ENCODE results near the gene PRCC.
"Not testable (repeated sequence)": the region's sequence is repeated elsewhere in the genome, so short reads cannot be mapped to it uniquely, and the experiment has no call there.

Gene PRCC

DNA sequence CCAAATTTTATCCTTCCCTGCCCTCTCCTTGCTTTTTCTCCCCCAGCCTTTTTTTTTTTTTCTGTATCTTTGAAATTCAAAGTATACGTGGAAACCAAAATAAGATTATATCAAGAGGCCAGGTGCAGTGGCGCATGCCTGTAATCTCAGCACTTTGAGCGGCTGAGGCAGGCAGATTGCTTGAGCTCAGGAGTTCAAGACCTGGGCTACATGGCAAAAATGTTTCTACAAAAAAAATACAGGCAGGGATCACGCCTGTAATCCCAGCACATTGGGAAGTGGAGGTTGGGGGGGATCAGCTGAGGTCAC lies 6.6 kb upstream of the PRCC start:
- no peak for DNase-seq (ENCODE audit: low read depth in 2 of 2)

DNA sequence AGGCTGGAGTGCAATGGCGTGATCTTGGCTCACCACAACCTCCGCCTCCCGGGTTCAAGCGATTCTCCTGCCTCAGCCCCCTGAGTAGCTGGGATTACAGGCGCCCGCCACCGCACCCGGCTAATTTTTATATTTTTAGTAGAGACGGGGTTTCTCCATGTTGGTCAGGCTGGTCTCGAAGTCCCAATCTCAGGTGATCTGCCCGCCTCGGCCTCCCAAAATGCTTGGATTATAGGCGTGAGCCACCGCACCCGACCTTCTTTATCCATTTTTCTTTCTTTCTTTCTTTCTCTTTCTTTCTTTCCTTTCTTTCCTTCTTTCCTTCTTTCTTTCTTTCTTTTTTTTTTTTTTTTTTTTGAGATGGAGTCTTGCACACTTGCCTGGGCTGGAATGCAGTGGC lies 2.2 kb upstream of the PRCC start:
- DNase-seq (ENCODE audit: low read depth in 2 of 2) = not testable (repeated sequence)

DNA sequence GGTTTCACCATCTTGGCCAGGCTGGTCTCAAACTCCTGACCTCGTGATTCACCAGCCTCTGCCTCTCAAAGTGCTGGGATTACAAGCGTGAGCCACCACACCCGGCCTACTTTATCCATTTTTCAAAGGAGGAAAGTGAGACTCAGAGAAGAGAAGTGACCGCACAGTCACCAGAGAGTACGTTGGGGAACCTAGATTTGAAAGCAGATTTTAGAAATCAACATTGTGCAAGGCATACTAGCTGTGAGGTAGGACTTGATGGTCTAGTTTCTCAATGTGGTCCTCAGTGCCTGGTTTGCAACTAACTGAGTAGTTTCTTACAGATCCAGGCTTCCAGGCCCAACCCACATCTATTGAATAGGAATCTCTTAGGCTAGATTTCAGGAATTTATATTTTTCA lies 1.7 kb upstream of the PRCC start:
- no peak for DNase-seq (ENCODE audit: low read depth in 2 of 2)

DNA sequence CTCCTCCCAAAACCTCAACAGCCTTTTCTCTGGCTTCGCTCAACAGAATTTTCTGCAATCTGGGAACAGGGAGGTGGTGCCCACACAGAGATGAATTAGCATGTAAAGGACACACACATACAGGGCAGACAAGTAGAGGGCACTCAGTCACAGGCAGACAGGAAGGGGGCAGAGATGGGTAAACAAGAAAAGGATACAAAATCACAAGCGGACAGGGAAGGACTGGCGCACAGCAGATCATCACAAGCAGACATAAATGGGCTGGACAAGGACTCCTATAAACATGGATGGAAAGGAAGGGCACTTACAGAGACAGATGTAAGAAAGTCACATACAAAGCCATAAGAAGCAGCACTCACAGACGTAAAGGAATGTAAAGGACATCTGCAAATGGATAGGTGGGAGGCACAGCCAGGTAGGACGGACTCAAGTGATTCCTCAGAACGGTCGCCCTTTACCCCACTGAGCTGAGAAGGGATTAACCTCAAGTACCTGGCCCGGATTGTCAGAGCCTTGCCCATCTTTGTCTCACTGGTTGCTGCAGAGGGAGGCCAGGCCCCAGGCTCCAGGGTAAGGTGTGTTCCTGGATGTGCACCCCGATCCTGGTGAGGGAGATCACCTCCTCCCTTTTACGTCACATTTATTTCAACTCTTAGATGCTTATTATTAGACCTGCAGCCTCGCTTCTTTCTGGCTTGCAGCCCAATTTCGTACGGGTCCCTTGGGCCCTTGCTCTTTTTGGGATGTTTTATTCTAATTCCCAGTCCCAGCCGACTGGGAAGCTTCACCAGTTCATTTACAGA lies 836 bp upstream of the PRCC start:
- no peak for DNase-seq (ENCODE audit: low read depth in 2 of 2)

DNA sequence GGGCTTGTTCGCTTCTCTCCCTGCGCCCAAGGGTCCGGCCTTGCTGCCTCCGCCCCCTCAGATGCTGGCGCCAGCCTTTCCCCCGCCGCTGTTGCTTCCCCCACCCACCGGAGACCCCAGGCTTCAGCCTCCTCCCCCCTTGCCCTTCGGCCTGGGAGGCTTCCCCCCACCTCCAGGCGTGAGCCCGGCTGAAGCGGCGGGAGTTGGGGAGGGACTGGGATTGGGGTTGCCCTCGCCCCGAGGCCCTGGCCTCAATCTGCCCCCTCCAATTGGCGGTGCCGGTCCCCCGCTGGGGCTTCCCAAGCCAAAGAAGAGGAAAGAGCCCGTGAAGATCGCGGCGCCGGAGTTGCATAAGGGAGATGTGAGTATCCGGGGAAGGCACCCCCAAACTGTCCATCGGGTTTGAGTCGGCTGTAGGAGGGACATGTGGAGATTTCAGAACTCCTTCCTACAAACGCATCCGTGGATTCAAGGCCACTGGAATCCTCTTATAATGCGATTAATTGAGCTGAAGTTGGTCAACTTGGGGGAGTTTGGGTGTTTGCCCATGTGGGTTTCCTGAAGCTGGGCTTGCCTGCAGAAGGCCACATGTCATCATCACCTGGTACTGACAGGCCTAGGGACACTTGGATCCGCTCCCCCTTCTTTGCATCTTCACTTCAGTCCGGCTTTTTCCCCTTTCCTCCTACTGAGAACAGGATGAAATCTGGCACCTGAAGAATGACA lies 707 bp downstream of the PRCC start:
- DNase-seq (ENCODE audit: low read depth in 2 of 2) = no peak

DNA sequence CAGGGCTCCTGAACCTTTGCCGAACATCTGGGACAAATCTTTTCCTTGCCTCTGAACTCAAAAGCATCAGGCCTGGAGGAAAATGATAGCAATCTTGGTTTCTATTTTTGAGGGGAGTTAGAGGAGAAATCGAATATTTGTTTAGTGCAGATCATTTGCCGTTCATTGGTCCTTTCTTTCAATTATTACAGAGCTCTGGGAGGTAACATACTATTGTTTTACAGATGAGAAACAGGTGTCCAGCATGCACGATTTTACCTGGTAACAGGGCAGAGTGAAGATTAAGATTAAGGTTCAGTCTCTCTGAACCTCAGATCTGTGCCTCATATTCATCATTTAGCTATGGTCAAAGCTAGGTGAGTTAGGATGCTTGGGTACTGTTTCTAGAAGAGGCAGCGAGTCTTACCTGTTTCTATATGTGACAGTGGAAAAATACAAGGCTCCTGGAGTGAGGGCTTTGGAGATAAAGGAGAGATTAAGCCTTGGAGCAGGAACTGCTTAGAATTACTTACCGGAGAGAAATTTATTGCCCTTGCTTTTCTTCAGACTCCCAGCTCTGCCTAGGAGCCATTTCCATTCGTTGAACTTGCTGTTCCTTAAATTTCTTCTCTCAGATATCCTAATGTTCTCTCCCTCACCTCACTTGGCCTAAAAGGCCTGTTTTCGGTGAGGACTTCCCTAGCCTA lies 1.4 kb downstream of the PRCC start:
- DNase-seq (ENCODE audit: low read depth in 2 of 2) = no peak

DNA sequence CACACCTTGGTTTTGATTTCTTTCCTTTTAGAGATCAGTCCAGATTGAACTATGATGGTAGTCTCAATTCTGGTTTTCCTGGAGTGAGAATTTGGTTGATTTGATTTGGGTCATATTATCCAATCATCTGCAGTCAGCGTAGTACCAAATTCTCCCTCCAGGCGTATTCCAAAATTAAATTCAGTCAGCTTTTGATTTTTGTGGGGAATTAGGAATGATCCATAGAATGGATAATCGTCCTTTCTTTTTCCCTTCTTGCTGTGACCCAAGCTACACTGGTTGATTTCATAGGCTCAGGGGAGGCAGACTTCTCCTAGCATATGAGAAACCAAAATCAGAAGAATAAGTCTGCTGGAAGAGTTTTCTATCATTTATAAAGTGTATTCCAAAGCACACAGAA lies 4.9 kb downstream of the PRCC start:
- no peak for DNase-seq (ENCODE audit: low read depth in 2 of 2)

DNA sequence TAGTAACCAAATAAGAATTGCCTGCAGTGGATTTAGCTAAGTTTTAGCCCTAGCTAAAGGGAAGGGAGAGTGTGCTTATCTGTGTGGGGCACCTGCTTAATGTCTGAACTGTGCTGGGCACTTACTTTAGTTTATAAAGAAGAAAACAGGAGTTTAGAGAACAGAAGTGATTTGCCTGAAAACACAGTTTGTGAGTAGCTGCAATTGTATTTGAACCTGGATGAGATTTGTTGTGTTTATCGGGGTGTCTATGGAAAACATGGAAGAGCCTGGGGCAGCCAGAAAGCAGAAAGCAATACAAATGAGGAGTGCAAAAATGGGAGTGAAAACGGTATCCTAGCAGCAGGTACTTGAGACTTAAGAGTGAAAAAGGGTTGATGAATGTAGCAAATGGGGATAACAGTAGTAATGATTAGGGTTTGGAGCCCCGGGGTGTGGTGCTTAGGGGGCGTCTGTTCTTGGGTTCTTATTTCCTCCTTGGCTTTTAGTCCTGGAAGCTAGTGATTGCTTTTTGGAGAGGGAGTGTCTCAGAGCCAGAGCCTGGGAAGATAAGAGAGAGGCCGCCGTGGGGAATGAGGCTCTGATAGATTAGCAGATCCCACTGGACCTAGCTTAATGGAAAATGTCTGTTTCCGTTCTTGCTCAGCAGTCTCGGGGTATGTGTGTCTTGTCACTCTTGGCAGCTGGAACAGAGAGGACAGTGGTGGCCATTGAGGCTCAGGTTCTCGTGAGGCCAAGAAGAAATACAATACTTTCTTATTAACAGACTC lies 5.6 kb downstream of the PRCC start:
- no peak for DNase-seq (ENCODE audit: low read depth in 2 of 2)

DNA sequence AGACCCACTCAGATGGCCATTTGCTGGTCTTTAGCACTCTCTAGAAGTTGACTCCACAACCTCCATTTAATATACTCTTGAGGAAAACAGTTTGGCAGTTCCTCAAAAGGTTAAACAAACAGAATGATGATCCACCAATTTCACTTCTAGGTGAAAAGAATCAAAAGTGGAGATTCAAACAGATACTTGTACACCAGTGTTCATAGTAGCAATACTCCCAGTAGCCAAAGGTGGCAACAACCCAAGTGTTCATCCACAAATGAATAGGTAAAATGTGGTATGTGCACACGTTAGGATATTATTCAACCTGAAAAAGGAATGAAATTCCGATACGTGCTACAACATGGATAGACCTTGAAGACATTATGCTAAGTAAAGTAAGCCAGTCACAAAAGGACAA lies 6.3 kb downstream of the PRCC start:
- no peak for DNase-seq (ENCODE audit: low read depth in 2 of 2)

DNA sequence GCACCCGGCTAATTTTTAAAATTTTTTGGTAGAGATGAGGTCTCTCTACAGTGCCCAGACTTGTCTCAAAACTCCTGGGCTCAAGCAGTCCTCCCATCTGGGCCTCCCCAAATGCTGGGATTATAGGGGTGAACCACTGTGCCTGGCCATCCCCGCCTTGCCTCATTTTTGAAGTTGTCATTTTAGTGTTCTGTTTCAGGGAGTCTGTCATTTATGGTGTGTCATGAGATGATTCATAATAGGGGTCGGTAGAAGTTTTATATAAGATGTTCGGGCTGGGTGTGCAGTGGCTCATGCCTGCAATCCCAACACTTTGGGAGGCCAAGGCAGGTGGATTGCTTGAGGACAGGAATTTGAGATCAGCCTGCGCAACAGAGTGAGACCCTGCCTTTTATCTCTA lies 8.5 kb downstream of the PRCC start:
- no peak for DNase-seq (ENCODE audit: low read depth in 2 of 2)

DNA sequence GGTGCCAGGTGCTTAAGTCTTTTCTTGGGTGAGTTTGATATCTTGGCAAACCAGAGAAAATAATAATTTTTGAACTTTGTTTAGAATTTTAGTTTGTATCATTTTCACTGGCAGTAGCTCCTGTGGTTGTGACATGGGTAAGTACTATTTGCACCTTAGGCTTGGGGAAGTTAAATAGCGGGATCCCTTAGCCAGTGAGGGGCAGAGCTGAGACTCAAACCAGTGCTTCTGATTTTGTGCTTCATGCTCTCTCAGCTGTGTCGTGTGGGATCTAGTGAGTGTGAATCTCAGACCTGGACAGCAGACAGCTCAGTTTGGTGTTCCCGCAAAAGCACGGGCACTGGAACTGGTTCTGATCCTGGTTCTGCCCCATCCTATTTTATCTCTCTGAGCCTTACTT lies 9.6 kb downstream of the PRCC start:
- DNase-seq (ENCODE audit: low read depth in 2 of 2) = no peak

DNA sequence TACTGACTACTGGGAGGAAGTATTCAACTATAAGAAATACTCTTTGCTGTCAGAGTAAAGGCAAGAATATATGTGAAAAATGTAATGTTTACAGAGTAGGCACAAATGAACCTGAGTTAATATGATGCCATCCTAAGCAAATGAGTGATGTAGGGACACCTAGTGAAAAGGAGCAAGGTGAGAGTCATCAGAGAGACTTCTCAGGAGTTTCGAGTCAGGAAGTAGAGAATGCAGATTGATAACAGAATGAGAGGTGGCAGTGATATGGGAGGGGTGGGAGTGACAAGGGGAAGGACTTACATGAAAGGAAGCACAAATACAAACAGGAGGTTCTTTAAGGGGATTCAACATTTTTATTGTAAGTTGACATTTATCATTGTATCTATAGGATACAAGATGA lies 10.2 kb downstream of the PRCC start:
- DNase-seq (ENCODE audit: low read depth in 2 of 2) = no peak

DNA sequence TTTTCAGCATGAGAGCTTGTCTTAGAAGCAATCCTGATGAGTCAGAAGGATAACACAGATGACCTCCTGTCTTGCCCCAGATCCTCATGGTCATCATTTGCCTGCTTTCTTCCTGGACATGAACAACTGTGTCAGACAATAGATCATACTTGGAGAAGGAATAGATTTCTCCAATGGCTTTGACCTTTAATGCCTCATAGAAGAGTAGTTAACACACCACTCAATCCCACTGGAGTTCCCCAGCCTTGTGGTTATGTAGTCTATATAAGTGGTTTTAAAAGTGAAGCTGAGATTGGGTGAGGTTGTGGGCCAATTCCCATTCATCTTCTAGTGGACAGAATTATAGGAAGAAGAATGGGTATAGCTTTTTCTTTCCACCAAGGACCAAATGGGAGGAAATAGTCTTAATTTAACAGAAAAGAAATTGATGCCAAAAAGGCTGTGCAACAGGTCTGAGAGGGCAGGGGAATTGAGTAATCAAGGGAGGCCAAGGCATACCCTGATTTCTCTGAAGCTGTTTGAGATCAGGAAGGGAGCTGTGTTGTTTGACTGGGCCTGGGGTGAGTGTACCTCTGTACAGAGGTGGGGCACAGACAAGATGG lies 14.4 kb downstream of the PRCC start:
- DNase-seq (ENCODE audit: low read depth in 2 of 2) = no peak

DNA sequence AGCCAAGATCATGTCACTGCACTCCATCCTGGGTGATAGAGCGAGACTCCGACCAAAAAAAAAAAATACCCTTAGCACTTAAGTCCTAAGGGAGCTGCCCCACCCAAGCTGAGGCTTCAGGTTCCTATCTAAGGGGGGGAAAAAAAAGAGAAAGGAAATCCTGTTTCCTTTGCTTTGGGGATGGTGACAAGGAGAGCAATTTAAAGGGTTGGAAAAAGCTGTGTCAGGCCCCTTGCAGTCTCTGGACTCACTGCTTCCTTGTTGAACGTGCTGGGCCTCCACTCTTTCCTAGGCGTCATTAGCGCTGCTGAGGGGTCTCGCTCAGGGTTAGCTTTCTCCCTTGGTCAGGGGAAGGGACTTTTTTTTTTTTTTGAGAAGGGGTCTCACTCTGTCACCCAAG lies 18.1 kb downstream of the PRCC start:
- DNase-seq (ENCODE audit: low read depth in 2 of 2) = no peak

DNA sequence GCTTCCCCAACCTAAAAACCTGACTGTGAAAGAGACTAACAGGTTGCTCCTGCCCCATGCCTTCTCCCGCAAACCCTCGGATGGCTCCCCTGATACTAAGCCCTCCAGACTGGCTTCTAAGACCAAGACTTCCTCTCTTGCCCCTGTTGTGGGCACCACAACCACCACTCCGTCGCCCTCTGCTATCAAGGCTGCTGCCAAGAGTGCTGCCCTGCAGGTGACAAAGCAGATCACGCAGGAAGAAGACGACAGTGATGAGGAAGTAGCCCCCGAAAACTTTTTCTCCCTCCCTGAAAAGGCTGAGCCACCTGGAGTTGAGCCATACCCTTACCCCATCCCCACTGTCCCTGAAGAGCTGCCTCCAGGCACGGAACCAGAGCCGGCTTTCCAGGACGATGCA lies 19.3 kb downstream of the PRCC start:
- DNase-seq (ENCODE audit: low read depth in 2 of 2) = no peak

DNA sequence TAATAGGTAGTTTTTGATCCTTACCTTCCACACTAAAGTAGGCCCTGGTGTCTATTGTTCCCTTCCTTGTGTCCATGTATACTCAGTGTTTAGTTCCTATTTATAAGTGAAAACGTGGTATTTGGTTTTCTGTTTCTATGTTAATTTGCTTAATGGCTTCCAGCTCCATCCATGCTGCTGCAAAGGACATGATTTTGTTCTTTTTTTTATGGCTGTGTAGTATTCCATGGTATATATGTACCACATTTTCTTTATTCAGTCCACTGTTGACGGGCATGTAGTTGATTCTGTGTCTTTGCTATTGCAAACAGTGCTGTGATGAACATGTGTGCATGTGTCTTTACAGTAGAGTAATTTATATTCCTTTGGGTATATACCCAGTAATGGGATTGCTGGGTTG lies 20.8 kb downstream of the PRCC start:
- DNase-seq (ENCODE audit: low read depth in 2 of 2) = no peak

DNA sequence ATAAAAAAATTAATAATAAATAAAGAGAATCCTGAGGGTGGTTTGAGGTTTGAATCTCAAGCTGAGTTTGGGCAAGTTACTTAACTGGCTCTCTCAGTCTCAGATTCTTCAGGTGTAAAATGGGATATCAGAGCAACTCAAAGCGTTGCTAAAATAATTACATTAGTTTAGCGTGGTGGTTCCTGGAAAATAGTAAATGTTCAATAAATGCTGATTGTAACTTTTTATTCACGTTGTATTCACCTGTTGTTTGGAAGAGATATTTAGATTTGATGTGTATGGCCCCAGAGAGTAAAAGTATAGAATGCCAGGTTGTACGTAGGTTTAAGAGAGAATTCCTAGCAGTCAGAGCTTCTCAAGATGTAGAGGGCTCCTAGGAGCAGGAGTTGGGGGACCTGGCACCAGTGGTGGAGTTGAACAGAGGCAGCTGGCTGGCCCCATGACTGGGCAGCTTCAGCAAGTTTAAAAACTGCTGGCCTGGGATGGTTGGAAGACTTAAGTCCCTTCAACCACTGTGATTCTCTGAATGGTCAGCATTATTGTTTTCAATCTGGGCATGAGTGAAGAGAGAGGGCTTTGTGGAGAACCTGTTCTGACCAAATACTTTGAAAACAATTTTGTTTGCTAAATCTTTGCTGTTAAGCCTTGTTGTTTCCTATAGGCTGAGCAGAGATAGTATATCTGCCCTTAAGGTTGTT lies 22.4 kb downstream of the PRCC start:
- no peak for DNase-seq (ENCODE audit: low read depth in 2 of 2)

DNA sequence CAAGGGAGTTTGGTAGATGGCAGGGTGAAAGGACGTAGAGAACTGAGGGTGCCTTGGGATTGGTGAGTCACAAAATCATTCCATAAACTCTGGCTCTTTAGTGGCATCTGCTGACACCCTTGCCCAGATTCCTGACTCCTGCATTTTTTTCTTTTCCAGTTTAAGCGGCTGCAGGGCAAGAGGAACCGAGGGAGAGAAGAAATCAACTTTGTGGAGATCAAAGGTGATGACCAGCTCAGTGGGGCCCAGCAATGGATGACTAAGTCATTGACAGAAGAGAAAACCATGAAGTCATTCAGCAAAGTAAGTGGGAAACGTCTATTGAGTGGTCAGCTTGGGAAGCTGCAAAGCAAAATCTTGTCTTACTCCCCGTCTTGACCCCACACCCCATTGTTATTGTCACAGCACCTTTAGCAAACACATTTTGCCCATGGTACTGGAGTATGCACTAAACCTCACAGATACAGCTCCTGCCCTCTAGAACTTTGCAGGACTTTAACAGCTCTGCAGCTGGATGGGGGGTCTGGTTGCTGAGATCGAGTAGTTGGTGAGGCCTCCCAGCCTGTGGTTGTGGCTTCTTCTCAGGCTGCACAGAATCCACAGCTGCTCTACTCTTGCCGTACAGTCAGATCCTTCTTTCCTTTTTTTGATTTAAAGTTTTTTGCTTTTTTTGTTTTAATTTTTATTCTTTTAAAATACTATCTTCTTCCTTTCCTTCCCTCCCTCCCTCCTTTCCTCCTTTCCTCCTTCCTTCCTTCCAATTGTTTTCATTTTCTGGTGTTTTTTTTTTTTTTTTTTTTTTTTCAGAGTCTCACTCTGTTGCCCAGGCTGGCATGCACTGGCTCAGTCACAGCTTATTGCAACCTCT lies 27.4 kb downstream of the PRCC start:
- no peak for DNase-seq (ENCODE audit: low read depth in 2 of 2)

DNA sequence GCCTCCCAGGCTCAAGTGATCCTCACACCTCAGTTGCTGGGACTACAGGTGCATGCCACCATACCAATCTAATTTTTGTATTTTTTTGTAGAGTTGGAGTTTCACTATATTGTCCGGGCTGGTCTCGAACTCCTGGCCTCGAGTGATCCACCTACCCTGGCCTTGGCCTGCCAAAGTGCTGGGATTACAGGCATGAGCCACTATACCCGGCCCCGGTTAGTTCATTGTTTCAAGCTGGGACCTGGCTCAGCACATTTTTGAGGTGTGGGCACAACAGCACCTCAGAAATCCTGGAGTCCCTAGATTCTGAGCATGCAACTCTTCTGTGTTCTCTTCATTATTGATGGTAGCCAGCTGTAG lies 28.0 kb downstream of the PRCC start:
- DNase-seq (ENCODE audit: low read depth in 2 of 2) = no peak

DNA sequence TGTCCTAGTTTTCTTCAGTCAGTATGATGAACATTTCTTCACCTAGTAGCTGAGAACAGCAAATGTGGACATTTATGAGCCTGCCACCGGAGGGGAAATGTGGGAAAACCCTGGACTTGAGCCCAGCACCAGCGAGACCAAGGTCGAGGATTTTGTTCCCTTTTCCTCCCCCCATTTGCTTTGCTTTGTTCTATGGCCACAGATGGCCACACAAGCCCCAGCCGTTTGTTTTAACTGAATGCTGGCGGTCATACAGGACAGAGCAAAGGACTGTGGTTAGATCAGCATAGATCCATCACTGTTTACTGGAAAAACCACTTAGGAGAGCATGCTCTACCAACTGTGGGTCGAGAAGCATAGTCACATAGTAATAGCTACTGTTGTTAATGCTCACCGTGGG lies 28.5 kb downstream of the PRCC start:
- DNase-seq (ENCODE audit: low read depth in 2 of 2) = no peak
